K562 (cell line): ENCODE measurements around the gene POU2F1.

ENCODE experiments used
- CHD2 ChIP-seq: IDR thresholded peaks from 2 replicates; pipeline ENCODE4 v1.6.1; 2011; ENCODE audit warnings: low read depth, low read length
- HOXB6 ChIP-seq: fragments of 250-450 bp; sonication (Bioruptor Pico); IDR thresholded peaks from 2 replicates; pipeline ENCODE4 v1.5.1; 2022; ENCODE audit warnings: mild to moderate bottlenecking, borderline replicate concordance
- NFIC ChIP-seq: fragments of 450-650 bp; IDR thresholded peaks from 2 replicates; pipeline ENCODE4 v1.6.1; 2017; ENCODE audit warnings: mild to moderate bottlenecking, inconsistent platforms
- ZNF212 ChIP-seq: fragments of 450-650 bp; formaldehyde crosslinking; IDR thresholded peaks from 2 replicates; pipeline ENCODE4 v1.4.0; 2020; ENCODE audit warnings: mild to moderate bottlenecking
- ZNF224 ChIP-seq: sonication (generic); formaldehyde crosslinking; IDR thresholded peaks from 2 replicates; pipeline ENCODE4 v1.8.0; 2022; ENCODE audit warnings: mild to moderate bottlenecking, missing genetic modification reagents
- ZNF239 ChIP-seq: fragments of 250-450 bp; sonication (Bioruptor Pico); IDR thresholded peaks from 2 replicates; pipeline ENCODE4 v1.4.0; 2020; ENCODE audit warnings: mild to moderate bottlenecking
- ZNF77 ChIP-seq: fragments of 250-450 bp; sonication (Bioruptor Pico); IDR thresholded peaks from 2 replicates; pipeline ENCODE4 v1.5.0; 2020
- ZSCAN29 ChIP-seq: fragments of 450-650 bp; IDR thresholded peaks from 2 replicates; pipeline ENCODE4 v1.6.1; 2017
- TF ChIP-seq, protein P1 (sequence below): fragments of 250-450 bp; sonication (Bioruptor Pico); IDR thresholded peaks from 2 replicates; pipeline ENCODE4 v1.5.0; 2020; ENCODE audit warnings: mild to moderate bottlenecking
- TF ChIP-seq, protein P2 (sequence below), 3 experiments: IDR thresholded peaks in 2 of 3; conservative IDR thresholded peaks in 1 of 3; 2 replicates each; pipeline ENCODE4 v1.5.1; 2011 to 2012; ENCODE audit warnings: low read length in 3 of 3, mild to moderate bottlenecking in 3 of 3, control low read depth in 2 of 3, improper control_type of control experiment in 1 of 3, inconsistent platforms in 1 of 3, low read depth in 1 of 3, mixed read lengths in 1 of 3, moderate library complexity in 1 of 3; ENCODE audit not compliant: insufficient read depth in 2 of 3

DNA sequence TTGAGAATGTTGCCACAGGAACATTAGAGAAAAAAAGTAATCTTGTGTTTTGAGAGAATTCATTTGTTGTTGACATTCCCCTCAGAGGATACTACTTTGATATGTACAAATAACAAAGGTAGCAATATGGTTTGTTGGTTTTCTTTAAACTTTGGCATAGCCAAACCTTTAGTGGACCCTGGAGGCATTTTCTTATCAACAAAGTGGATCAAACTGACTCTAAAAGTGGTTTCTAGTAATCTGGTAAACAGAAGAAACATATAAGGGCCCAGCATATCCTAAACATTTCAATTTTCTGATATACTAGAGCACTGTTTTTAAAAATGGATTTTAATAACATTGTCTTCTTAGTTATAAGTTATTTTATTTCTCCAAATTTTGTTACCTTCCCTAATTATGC lies 29.8 kb downstream of the POU2F1 start:
- TF ChIP-seq ZNF224 (CRISPR knock-in tag) (no peak), NFIC (no peak), ZNF239 (no peak), ZNF77 (CRISPR knock-in tag) (no peak), CHD2 (no peak), HOXB6 (CRISPR knock-in tag) (no peak), ZSCAN29 (no peak), ZNF212 (no peak)
- TF ChIP-seq, protein P1, sequence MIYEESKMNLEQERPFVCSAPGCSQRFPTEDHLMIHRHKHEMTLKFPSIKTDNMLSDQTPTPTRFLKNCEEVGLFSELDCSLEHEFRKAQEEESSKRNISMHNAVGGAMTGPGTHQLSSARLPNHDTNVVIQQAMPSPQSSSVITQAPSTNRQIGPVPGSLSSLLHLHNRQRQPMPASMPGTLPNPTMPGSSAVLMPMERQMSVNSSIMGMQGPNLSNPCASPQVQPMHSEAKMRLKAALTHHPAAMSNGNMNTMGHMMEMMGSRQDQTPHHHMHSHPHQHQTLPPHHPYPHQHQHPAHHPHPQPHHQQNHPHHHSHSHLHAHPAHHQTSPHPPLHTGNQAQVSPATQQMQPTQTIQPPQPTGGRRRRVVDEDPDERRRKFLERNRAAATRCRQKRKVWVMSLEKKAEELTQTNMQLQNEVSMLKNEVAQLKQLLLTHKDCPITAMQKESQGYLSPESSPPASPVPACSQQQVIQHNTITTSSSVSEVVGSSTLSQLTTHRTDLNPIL (CRISPR knock-in tag) = no peak
- TF ChIP-seq, protein P2, sequence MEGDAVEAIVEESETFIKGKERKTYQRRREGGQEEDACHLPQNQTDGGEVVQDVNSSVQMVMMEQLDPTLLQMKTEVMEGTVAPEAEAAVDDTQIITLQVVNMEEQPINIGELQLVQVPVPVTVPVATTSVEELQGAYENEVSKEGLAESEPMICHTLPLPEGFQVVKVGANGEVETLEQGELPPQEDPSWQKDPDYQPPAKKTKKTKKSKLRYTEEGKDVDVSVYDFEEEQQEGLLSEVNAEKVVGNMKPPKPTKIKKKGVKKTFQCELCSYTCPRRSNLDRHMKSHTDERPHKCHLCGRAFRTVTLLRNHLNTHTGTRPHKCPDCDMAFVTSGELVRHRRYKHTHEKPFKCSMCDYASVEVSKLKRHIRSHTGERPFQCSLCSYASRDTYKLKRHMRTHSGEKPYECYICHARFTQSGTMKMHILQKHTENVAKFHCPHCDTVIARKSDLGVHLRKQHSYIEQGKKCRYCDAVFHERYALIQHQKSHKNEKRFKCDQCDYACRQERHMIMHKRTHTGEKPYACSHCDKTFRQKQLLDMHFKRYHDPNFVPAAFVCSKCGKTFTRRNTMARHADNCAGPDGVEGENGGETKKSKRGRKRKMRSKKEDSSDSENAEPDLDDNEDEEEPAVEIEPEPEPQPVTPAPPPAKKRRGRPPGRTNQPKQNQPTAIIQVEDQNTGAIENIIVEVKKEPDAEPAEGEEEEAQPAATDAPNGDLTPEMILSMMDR (IDR thresholded peaks at IDR 0.05 in 2 of 3, conservative IDR thresholded peaks at IDR 0.05 in 1 of 3; ENCODE audit: insufficient read depth in 2 of 3, low read depth in 1 of 3, low read length in 3 of 3) = no peak
